HepG2 (cell line): ENCODE data around the gene GPR4. TPM values are rescaled to one million over a fixed set of nuclear protein-coding genes. Genes with fewer than 3 reads are reported as not detected.
A peak's percentile ranks its signal among the peaks of the same experiment; 100 is the strongest.

ENCODE experiments used
- HNRNPUL1 ChIP-seq: fragments of 200-400 bp; formaldehyde crosslinking; IDR thresholded peaks from 2 replicates; pipeline ENCODE4 v1.6.1; 2017; ENCODE audit warnings: low read depth, mild to moderate bottlenecking, low read length, moderate library complexity
- IKZF4 ChIP-seq: sonication (generic); formaldehyde crosslinking; IDR thresholded peaks from 2 replicates; pipeline ENCODE4 v1.5.1; 2020; ENCODE audit warnings: borderline replicate concordance, mild to moderate bottlenecking, low read depth, missing genetic modification reagents; ENCODE audit errors: not compliant biosample characterization
- MBNL3 ChIP-seq: fragments of 250-450 bp; sonication (Bioruptor Pico); conservative IDR thresholded peaks from 2 replicates; pipeline ENCODE4 v1.8.0; 2022; ENCODE audit warnings: mild to moderate bottlenecking, inconsistent platforms
- NCOA5 ChIP-seq: sonication (generic); formaldehyde crosslinking; IDR thresholded peaks from 2 replicates; pipeline ENCODE4 v1.4.0; 2020; ENCODE audit warnings: missing genetic modification reagents
- SNRNP70 ChIP-seq: fragments of 200-400 bp; formaldehyde crosslinking; IDR thresholded peaks from 2 replicates; pipeline ENCODE4 v1.6.1; 2017; ENCODE audit warnings: mild to moderate bottlenecking, low read depth, low read length, moderate library complexity
- SPEN ChIP-seq: sonication (generic); formaldehyde crosslinking; IDR thresholded peaks from 2 replicates; pipeline ENCODE4 v1.5.1; 2020; ENCODE audit warnings: low read depth, mild to moderate bottlenecking, missing genetic modification reagents
- XRCC5 ChIP-seq: fragments of 200-400 bp; formaldehyde crosslinking; optimal IDR thresholded peaks from 2 replicates; pipeline ENCODE3; 2017; ENCODE audit warnings: mild to moderate bottlenecking, low read length
- ZFP36L1 ChIP-seq: sonication (generic); formaldehyde crosslinking; IDR thresholded peaks from 2 replicates; pipeline ENCODE4 v1.8.0; 2022; ENCODE audit warnings: mild to moderate bottlenecking, missing genetic modification reagents, moderate library complexity
- ZNF205 ChIP-seq: IDR thresholded peaks from 2 replicates; pipeline ENCODE4 v1.6.1; 2018; ENCODE audit warnings: missing biosample characterization, missing genetic modification reagents
- ZNF30 ChIP-seq: sonication (generic); formaldehyde crosslinking; IDR thresholded peaks from 2 replicates; pipeline ENCODE4 v1.5.0; 2020; ENCODE audit warnings: mild to moderate bottlenecking, missing genetic modification reagents
- ZNF546 ChIP-seq: sonication (generic); formaldehyde crosslinking; conservative IDR thresholded peaks from 2 replicates; pipeline ENCODE4 v1.8.1; 2023; ENCODE audit warnings: mild to moderate bottlenecking, missing genetic modification reagents
- ZNF549 ChIP-seq: sonication (generic); formaldehyde crosslinking; IDR thresholded peaks from 2 replicates; pipeline ENCODE4 v1.5.0; 2020; ENCODE audit warnings: missing genetic modification reagents
- ZNF660 ChIP-seq: sonication (generic); formaldehyde crosslinking; IDR thresholded peaks from 2 replicates; pipeline ENCODE4 v1.5.1; 2020; ENCODE audit warnings: mild to moderate bottlenecking, low read depth, missing genetic modification reagents, borderline replicate concordance
- ZNF703 ChIP-seq: sonication (generic); formaldehyde crosslinking; IDR thresholded peaks from 2 replicates; pipeline ENCODE4 v1.5.1; 2020; ENCODE audit warnings: missing genetic modification reagents, mild to moderate bottlenecking, moderate library complexity, borderline replicate concordance
- ZNF710 ChIP-seq: sonication (generic); formaldehyde crosslinking; IDR thresholded peaks from 2 replicates; pipeline ENCODE4 v1.5.0; 2020; ENCODE audit warnings: mild to moderate bottlenecking, missing genetic modification reagents, borderline replicate concordance
- ZNF776 ChIP-seq: sonication (generic); formaldehyde crosslinking; IDR thresholded peaks from 2 replicates; pipeline ENCODE4 v1.4.0; 2020; ENCODE audit warnings: mild to moderate bottlenecking, missing genetic modification reagents
- ZSCAN5A ChIP-seq: sonication (generic); formaldehyde crosslinking; IDR thresholded peaks from 2 replicates; pipeline ENCODE4 v1.8.0; 2022; ENCODE audit warnings: mild to moderate bottlenecking, missing genetic modification reagents, borderline replicate concordance
- ZXDC ChIP-seq: sonication (generic); formaldehyde crosslinking; IDR thresholded peaks from 2 replicates; pipeline ENCODE4 v1.5.0; 2020; ENCODE audit warnings: mild to moderate bottlenecking, missing genetic modification reagents
- polyA plus RNA-seq, 8 experiments: library from polyadenylated mRNA; depleted of rRNA in 3 of 8; stranded (reverse) in 7 of 8; unstranded in 1 of 8; fragments of >200 nt; fragmentation: Illumina TruSeq in 4 of 8; extraction: Trizol in 4 of 8; gene quantifications; 2 replicates each; pipeline versions ENCODE4 v1.2.1 to v1.2.3, GENCODE V29; 2011 to 2016; ENCODE audit warnings: low read depth in 4 of 8, missing spikeins in 1 of 8, mixed read lengths in 1 of 8; ENCODE audit not compliant: insufficient read depth in 1 of 8
- total RNA-seq, 5 experiments: library from RNA; depleted of rRNA; stranded (reverse); fragments of >200 nt; fragmentation: Illumina TruSeq; extraction: Trizol; gene quantifications; 2 replicates each; pipeline ENCODE4 v1.2.3, GENCODE V29; 2016; ENCODE audit warnings: low read depth in 1 of 5
- TF ChIP-seq, protein P1 (sequence below): IDR thresholded peaks from 2 replicates; pipeline ENCODE4 v1.6.1; 2016; ENCODE audit warnings: low read depth, control low read depth
- TF ChIP-seq, protein P2 (sequence below): sonication (generic); formaldehyde crosslinking; IDR thresholded peaks from 2 replicates; pipeline ENCODE4 v1.8.0; 2022; ENCODE audit warnings: mild to moderate bottlenecking, missing genetic modification reagents, moderate library complexity

Gene GPR4
- total and polyA plus RNA-seq, 2 of the 13 experiments (the other 11 are each of a cell fraction or from before 2014, with no cell fraction given) = 0.15 TPM; not detected in 1

DNA sequence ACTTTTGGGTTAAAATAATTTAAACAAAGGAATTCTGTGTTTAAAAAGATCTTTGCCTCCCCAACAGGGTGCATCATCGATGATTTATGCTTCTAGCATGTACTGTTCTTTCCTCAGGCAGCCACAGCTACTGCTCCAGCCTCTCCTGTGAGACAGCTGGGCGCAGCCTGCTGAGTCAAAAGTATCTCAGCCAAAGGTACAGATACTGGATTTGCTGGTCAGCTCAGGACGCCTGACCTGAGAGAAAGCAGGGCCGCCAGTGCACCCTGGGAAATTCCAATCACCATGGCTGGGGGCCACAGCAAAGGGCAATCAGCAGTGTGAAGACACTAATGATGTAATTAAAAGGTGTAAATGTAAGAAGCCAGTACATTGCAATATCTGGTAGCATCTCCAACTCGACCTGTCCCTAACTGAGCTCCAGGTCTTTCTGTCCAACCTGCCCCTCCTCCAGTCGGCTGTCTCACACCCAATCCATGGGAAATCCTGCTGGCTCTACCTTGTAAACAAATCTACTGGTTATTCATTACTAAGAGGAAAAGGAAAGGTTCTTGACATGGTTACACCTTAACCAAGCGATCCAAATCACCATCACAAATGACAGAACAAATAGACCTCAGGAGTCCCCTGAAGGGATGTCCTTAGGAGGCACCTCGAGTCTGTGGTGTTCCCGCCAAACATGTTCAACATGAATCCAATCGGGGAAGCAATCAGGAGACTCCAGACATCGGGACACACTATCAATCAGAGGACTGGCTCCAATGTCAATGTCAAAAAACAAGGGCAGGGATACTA is 24.7 kb downstream of the GPR4 start (continued):
- no peak for TF ChIP-seq NCOA5 (CRISPR knock-in tag)
- no peak for TF ChIP-seq MBNL3 (CRISPR knock-in tag)
- no peak for TF ChIP-seq IKZF4 (CRISPR knock-in tag)
- TF ChIP-seq ZNF546 = no peak
- no peak for TF ChIP-seq ZFP36L1 (CRISPR knock-in tag)
- no peak for TF ChIP-seq HNRNPUL1
- no peak for TF ChIP-seq ZNF776 (CRISPR knock-in tag)
- TF ChIP-seq ZXDC (CRISPR knock-in tag) = no peak
- no peak for TF ChIP-seq ZNF205
- no peak for TF ChIP-seq ZNF710 (CRISPR knock-in tag)
- TF ChIP-seq XRCC5 = no peak
- TF ChIP-seq, protein P1, sequence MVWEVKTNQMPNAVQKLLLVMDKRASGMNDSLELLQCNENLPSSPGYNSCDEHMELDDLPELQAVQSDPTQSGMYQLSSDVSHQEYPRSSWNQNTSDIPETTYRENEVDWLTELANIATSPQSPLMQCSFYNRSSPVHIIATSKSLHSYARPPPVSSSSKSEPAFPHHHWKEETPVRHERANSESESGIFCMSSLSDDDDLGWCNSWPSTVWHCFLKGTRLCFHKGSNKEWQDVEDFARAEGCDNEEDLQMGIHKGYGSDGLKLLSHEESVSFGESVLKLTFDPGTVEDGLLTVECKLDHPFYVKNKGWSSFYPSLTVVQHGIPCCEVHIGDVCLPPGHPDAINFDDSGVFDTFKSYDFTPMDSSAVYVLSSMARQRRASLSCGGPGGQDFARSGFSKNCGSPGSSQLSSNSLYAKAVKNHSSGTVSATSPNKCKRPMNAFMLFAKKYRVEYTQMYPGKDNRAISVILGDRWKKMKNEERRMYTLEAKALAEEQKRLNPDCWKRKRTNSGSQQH = no peak
- TF ChIP-seq ZNF549 (CRISPR knock-in tag) = no peak
- no peak for TF ChIP-seq ZNF660
- TF ChIP-seq ZSCAN5A = no peak
- TF ChIP-seq SPEN (CRISPR knock-in tag) = 0 out of 2 replicates have a peak, but pooled peaks have one; percentile 27
- no peak for TF ChIP-seq ZNF703 (CRISPR knock-in tag)
- TF ChIP-seq, protein P2, sequence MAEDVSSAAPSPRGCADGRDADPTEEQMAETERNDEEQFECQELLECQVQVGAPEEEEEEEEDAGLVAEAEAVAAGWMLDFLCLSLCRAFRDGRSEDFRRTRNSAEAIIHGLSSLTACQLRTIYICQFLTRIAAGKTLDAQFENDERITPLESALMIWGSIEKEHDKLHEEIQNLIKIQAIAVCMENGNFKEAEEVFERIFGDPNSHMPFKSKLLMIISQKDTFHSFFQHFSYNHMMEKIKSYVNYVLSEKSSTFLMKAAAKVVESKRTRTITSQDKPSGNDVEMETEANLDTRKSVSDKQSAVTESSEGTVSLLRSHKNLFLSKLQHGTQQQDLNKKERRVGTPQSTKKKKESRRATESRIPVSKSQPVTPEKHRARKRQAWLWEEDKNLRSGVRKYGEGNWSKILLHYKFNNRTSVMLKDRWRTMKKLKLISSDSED (CRISPR knock-in tag) = no peak
- TF ChIP-seq ZNF30 (CRISPR knock-in tag) = no peak
- TF ChIP-seq SNRNP70 = no peak
